ENCODE measurements around the gene OPRM1.

The OPRM1 gene

DNA sequence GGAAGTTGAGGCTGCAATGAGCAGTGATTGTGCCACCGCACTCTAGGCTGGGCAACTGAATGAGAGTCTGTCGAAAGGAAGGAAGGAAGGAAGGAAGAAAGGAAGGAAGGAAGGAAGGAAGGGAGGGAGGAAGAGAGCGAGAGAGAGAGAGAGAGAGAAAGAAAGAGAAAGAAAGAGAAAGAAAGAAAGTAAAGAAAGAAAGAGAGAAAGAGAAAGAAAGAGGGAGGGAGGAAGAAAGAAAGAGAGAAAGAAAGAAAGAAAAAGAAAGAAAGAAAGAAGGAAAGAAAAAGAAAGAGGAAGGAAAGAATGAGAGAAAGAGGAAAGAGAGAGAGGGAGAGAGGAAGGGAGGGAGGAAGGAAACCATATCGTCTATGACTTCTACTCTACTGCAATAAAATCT is 60.2 kb downstream of the OPRM1 start:
- H3K4me1 Mint-ChIP-seq (ENCODE audit: low read depth): no peaks in the 10 kb centered on the region
- no peaks in the 10 kb centered on the region for H3K36me3 Mint-ChIP-seq (ENCODE audit: low read depth)
- DNase-seq (ENCODE audit: low spot score): no peak
- no peaks in the 10 kb centered on the region for H3K27me3 Mint-ChIP-seq (ENCODE audit: low read depth)
- H3K4me3 Mint-ChIP-seq: no peak overlapping the region
- H3K27ac Mint-ChIP-seq: no peak overlapping the region
- no peaks in the 10 kb centered on the region for H3K9me3 Mint-ChIP-seq

DNA sequence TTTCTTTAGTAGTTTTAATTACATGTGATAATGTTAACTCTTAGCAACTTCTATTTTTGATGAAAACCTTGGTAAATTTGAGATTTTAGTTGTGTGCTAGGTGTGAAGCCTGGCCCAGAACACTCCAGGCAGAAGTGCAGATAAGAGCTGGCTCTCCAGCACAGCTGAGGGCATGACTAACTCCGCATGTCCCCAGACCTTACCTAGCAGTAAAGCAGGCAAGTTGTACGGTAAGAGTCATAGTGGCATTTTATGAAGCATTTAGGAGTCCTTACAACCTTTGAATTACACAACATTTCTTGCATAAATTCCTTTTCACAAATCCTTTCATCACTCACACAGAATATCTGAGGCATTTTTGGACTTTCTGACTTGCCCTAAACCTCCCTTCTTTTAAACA is 67.2 kb downstream of the OPRM1 start:
- H3K9me3 Mint-ChIP-seq: no peaks in the 10 kb centered on the region
- no peaks in the 10 kb centered on the region for H3K27me3 Mint-ChIP-seq (ENCODE audit: low read depth)
- no peak overlapping the region for H3K4me3 Mint-ChIP-seq
- H3K27ac Mint-ChIP-seq: no peak overlapping the region
- no peak for DNase-seq (ENCODE audit: low spot score)
- no peaks in the 10 kb centered on the region for H3K36me3 Mint-ChIP-seq (ENCODE audit: low read depth)
- H3K4me1 Mint-ChIP-seq (ENCODE audit: low read depth): no peaks in the 10 kb centered on the region

DNA sequence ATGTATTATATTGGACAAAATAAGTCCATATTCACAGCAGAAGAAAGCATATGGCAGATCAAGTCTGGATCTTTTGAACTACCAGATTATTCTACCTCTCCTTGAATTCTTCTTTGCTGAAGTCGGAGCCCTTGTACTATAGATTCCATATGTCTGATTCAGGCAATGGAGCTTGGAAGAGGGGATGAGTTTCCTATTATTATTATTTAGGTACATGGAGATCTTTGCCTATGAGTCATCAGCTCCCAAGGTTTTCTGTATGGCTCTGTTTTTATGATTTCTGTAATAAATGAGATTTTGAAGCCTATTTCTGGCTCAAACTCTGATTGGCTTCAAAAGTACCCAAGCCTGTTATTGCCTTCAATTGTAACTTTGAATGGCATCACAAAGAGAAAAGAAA is 72.0 kb downstream of the OPRM1 start:
- Mint-ChIP-seq H3K4me1 (ENCODE audit: low read depth) (no peaks in the 10 kb centered on the region), H3K4me3 (no peak overlapping the region), H3K36me3 (ENCODE audit: low read depth) (no peaks in the 10 kb centered on the region), H3K9me3 (no peaks in the 10 kb centered on the region), H3K27me3 (ENCODE audit: low read depth) (no peaks in the 10 kb centered on the region), H3K27ac (no peak overlapping the region)
- DNase-seq (ENCODE audit: low spot score): no peak

DNA sequence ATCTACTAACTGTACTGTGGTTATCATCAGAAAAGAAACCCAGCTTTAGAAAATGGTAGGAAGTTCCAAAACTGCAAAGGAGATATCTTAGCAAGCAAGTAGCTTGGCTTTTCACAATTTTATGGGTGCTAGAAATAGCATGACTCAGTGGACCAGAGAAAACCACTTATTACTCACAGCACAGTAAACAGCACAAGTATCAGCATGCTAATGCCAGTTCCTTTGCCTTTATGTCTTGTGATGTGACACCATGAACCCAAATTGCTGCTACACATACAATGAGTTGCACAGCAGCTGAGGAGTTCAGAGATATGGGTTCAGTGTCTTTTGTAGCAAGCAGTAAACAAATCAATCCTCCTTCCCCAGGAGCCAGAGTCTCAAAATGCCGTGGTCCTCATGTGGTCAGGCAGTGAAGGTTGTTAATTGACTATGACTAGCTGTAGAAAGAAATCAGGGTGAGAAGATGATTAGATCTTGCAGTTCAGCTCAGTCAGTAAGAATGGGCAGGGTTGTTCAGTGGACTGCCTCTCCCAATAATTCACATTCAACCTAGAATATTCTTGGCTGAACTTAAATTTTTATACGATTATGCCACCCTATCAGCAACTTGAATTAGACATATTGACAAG is 73.3 kb downstream of the OPRM1 start:
- H3K4me1 Mint-ChIP-seq (ENCODE audit: low read depth): no peaks in the 10 kb centered on the region
- DNase-seq (ENCODE audit: low spot score): no peak
- no peak overlapping the region for H3K4me3 Mint-ChIP-seq
- no peak overlapping the region for H3K27ac Mint-ChIP-seq
- no peaks in the 10 kb centered on the region for H3K36me3 Mint-ChIP-seq (ENCODE audit: low read depth)
- no peaks in the 10 kb centered on the region for H3K27me3 Mint-ChIP-seq (ENCODE audit: low read depth)
- no peaks in the 10 kb centered on the region for H3K9me3 Mint-ChIP-seq

DNA sequence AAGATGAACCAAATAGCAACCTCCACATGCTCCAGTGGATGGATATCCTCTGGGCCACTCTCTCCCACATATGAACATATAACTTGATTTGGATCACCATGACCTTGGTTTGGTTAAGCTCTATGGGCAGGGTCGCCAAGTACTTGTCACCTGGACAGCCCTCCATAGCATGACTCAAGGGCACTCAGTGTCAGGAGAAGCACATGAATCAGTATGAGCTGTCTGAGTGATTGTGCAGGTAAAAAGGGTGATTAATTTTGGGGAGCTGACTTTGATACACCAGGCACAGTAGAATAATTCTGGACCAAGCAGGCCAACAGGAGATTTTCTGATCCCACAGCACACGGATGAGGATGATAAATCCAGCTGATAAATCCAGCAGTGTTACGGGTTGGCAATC is 74.4 kb downstream of the OPRM1 start:
- no peaks in the 10 kb centered on the region for H3K9me3 Mint-ChIP-seq
- no peaks in the 10 kb centered on the region for H3K27me3 Mint-ChIP-seq (ENCODE audit: low read depth)
- DNase-seq (ENCODE audit: low spot score): no peak
- no peaks in the 10 kb centered on the region for H3K36me3 Mint-ChIP-seq (ENCODE audit: low read depth)
- no peaks in the 10 kb centered on the region for H3K4me1 Mint-ChIP-seq (ENCODE audit: low read depth)
- H3K4me3 Mint-ChIP-seq: no peak overlapping the region
- no peak overlapping the region for H3K27ac Mint-ChIP-seq

DNA sequence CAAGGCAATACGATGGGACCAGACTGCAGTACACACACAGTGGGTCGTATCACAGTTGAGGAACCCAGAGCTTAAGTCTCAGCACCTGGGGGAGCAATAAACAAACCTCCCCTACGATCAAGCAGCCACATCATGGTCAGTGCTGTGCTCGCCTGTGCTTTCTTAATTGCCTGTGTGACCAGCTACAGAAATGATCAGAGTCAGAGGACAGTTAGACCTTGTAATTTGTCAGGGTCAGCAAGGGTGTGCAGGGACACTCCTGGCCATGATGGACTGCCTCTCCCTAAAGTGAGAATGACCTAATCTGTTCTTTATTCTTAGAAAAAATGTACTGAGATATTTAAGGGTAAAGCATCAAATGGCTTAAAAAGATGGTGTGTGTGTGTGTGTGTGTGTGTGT is 78.4 kb downstream of the OPRM1 start:
- no peak for DNase-seq (ENCODE audit: low spot score)
- no peak overlapping the region for H3K27ac Mint-ChIP-seq
- no peaks in the 10 kb centered on the region for H3K27me3 Mint-ChIP-seq (ENCODE audit: low read depth)
- no peaks in the 10 kb centered on the region for H3K9me3 Mint-ChIP-seq
- no peak overlapping the region for H3K4me3 Mint-ChIP-seq
- H3K36me3 Mint-ChIP-seq (ENCODE audit: low read depth): no peaks in the 10 kb centered on the region
- H3K4me1 Mint-ChIP-seq (ENCODE audit: low read depth): no peaks in the 10 kb centered on the region

DNA sequence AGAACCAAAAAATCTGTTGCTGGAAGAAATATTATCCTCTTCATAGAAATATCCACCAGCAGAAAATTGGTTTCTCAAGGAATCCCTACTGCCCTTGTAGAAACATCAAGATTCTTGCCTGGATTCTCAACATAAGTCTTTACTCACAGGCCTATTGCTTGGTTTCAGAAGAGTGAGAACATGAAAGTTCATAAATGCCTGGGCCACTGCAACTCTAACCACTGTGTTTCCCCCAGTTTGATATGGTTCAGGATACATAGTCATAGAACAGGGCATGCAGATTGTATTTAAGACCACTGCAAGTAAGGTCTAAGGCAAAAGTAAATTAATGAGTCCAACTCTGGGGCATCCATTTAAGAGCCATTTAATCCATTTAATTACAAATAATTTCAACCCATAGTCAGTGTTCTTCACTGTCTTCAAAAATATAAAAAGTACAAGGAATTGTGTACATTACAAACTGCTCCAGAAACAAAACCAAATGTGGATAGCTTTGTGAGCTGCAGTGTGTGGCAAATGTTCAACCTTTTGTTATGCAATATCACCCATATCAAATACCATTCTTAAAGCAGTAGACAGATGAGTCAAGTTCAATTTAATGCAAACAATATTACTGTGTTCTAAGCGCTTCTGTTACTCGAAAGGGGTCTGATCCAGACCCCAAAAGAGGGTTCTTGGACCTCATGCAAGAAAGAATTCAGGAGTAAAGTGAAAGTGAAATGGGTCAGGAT is 83.3 kb downstream of the OPRM1 start:
- Mint-ChIP-seq H3K27me3 (ENCODE audit: low read depth) (peaks cover 4% of the 10 kb centered on the region), H3K4me3 (no peak overlapping the region), H3K36me3 (ENCODE audit: low read depth) (no peaks in the 10 kb centered on the region), H3K27ac (no peak overlapping the region), H3K9me3 (no peaks in the 10 kb centered on the region), H3K4me1 (ENCODE audit: low read depth) (no peaks in the 10 kb centered on the region)
- no peak for DNase-seq (ENCODE audit: low spot score)

DNA sequence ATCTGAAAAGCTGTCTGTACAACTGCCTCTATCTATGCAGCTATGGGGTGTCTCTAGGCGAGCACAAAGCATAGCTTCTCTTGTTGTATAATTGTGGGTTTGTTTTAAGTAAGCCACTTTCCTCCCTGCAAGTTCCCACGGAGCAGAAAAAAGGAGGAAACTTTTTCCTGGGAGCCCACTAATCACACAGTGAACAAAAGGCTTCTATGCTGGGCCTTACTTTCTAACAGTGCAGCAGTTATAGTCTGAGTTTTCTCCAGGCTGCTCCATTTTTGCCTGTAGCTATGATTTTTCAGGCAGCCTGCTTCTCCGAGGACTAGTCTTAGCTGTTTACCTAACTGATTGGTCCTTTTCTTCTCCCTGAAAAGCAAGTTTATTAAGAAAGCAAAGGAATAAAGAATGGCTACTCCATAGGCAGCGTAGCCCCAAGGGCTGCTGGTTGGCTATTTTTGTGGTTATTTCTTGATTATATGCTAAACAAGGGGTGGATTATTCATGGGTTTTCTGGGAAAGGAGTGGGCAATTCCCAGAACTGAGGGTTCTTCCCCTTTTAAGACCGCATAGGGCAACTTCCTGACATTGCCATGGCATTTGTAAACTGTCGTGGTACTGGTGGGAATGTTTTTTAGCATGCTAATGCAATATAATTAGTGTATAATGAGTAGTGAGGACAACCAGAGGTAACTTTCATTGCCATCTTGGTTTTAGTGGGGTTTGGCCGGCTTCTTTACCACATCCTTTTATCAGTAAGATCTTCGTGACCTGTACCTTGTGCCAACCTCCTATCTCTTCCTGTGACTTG is 84.3 kb downstream of the OPRM1 start:
- Mint-ChIP-seq H3K27me3 (ENCODE audit: low read depth) (peaks cover 6% of the 10 kb centered on the region), H3K36me3 (ENCODE audit: low read depth) (no peaks in the 10 kb centered on the region), H3K9me3 (no peaks in the 10 kb centered on the region), H3K4me3 (no peak overlapping the region), H3K4me1 (ENCODE audit: low read depth) (no peaks in the 10 kb centered on the region), H3K27ac (no peak overlapping the region)
- no peak for DNase-seq (ENCODE audit: low spot score)

DNA sequence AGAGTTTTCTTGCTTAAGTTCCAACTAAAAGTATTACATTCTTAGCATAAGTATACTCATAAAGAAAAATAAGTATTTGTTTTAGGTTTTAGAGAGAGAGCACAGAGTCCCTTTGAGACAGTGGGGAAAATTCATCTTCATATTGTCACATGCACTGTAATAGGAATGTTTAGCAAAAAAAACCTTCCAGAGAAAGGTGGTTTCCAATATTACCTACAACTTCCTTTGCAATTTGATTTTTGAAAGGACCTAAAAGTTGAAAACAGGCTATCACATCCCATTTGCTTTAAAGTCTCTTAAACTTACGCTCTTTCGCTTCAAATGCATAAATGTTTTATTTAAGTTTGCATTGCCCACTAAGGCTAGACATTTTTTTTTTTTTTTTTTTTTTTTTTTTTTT is 86.4 kb downstream of the OPRM1 start:
- Mint-ChIP-seq H3K4me1 (ENCODE audit: low read depth) (no peaks in the 10 kb centered on the region), H3K4me3 (no peak overlapping the region), H3K9me3 (no peaks in the 10 kb centered on the region), H3K27ac (no peak overlapping the region), H3K27me3 (ENCODE audit: low read depth) (peaks cover 6% of the 10 kb centered on the region), H3K36me3 (ENCODE audit: low read depth) (no peaks in the 10 kb centered on the region)
- no peak for DNase-seq (ENCODE audit: low spot score)

DNA sequence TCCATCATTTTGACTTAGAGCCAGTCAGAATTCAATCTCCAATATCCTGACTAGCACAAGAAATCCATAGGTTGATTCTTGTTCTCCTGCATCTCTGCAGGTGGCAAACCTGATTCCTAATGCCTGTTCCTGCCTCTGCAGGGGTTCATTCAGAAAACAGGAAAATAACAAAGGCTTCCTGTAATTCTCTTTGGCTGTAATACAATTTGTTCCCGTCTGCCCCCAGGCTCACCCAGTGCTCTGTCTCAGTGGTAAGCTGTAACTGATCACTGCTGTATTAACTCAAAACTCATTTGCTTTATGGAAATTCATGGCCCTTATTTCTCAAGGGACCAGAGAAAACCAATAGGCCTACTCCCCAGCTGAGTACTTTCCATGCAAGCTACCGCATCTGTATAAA is 88.6 kb downstream of the OPRM1 start:
- Mint-ChIP-seq H3K4me1 (ENCODE audit: low read depth) (no peaks in the 10 kb centered on the region), H3K9me3 (no peaks in the 10 kb centered on the region), H3K27me3 (ENCODE audit: low read depth) (peaks cover 6% of the 10 kb centered on the region), H3K36me3 (ENCODE audit: low read depth) (no peaks in the 10 kb centered on the region), H3K27ac (no peak overlapping the region), H3K4me3 (no peak overlapping the region)
- no peak for DNase-seq (ENCODE audit: low spot score)

DNA sequence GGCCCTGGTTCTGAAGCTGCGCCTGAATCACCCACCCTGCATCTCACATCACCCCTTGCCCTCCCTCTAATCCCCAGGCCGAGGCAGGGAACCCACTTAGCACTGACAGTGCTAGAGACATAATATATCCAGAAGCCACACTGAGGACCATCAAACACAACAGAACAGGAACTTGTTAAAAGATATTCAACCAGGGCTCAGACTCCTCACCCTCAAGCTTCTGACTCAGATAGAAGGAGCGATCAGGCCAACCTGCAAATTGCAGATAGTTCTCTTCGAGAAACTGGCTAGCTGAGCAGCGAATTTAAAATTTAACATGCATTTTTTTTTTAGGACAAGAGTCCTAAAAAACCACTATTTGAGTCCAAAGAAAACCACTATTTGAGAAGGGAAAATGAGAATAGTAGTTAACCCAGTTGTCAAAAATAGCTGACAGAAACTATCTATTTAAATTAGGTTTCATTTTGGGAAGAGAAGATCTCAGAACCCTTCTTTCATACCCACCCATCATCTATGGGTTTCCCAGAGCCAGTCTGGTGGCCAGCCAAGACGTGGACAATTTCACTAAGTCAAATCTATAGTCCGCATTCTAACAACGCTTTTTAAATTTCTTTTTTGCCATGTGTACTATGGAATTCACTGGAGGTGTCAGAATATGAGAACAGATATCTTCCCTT is 95.6 kb downstream of the OPRM1 start:
- H3K4me1 Mint-ChIP-seq (ENCODE audit: low read depth): no peaks in the 10 kb centered on the region
- no peak overlapping the region for H3K27ac Mint-ChIP-seq
- H3K4me3 Mint-ChIP-seq: no peak overlapping the region
- DNase-seq (ENCODE audit: low spot score): no peak
- H3K36me3 Mint-ChIP-seq (ENCODE audit: low read depth): no peaks in the 10 kb centered on the region
- peaks cover 2% of the 10 kb centered on the region for H3K27me3 Mint-ChIP-seq (ENCODE audit: low read depth)
- H3K9me3 Mint-ChIP-seq: no peaks in the 10 kb centered on the region

DNA sequence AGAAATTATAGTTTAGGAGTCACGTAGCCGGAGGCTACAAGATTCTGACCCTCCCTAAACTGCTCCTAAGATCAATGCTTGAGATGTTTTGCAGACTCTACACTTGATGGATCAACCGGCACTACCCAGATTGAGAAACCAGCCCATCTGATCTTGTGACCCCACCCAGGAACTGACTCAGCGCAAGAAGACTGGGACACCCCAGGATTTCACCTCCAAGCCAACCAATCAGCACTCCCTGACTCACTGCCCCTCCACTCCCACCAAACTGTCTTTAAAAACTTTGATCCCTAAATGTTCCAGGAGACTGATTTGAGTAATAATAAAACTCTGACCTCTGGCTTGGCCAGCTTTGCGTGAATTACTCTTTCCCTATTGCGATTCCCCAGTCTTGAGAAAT is 99.8 kb downstream of the OPRM1 start:
- Mint-ChIP-seq H3K9me3 (no peaks in the 10 kb centered on the region), H3K27ac (no peak overlapping the region), H3K4me3 (no peak overlapping the region), H3K27me3 (ENCODE audit: low read depth) (peaks cover 4% of the 10 kb centered on the region), H3K36me3 (ENCODE audit: low read depth) (no peaks in the 10 kb centered on the region), H3K4me1 (ENCODE audit: low read depth) (no peaks in the 10 kb centered on the region)
- DNase-seq (ENCODE audit: low spot score): no peak

DNA sequence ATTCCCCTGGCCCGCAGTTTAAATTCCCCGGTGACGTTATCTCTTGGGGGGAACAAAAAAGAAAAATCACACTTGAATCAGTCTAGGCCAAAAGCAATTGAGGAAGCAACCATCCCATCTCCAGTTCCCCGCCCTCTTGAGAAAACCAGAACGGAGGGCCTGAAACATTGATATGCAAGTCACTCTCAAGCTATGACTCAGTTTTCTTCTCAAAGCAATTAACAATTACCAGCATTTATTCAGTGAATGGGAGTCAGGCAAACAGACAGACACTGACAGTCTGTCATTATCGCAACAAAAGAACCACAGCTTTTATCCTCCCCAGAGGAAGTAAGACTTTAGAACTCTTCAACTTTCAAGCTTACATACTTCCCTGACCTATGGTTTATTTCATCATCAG is 100.9 kb downstream of the OPRM1 start:
- peaks cover 4% of the 10 kb centered on the region for H3K27me3 Mint-ChIP-seq (ENCODE audit: low read depth)
- H3K4me1 Mint-ChIP-seq (ENCODE audit: low read depth): no peaks in the 10 kb centered on the region
- no peak for DNase-seq (ENCODE audit: low spot score)
- no peaks in the 10 kb centered on the region for H3K36me3 Mint-ChIP-seq (ENCODE audit: low read depth)
- H3K27ac Mint-ChIP-seq: no peak overlapping the region
- H3K4me3 Mint-ChIP-seq: no peak overlapping the region
- no peaks in the 10 kb centered on the region for H3K9me3 Mint-ChIP-seq

DNA sequence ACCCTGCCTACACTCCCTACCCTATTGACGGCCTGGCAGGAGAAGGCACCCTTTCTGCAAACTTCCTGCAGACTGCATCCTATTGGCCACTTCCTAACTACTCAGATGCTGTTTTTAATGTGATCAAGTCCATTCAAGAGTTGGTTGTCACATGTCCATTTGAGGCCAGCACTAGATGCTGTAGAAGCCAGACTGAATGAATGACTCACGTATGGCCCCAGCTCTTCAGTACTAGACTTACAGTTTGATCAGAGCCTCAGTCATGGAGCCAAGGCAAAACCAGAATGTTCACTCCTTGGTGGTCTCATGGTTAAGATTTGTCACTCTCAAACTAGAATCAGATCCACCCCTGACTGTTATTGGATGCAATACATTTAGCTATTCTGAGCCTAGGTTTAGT is 101.7 kb downstream of the OPRM1 start:
- Mint-ChIP-seq H3K4me3 (no peak overlapping the region), H3K4me1 (ENCODE audit: low read depth) (no peaks in the 10 kb centered on the region), H3K27me3 (ENCODE audit: low read depth) (peaks cover 9% of the 10 kb centered on the region), H3K36me3 (ENCODE audit: low read depth) (no peaks in the 10 kb centered on the region), H3K9me3 (no peaks in the 10 kb centered on the region), H3K27ac (no peak overlapping the region)
- DNase-seq (ENCODE audit: low spot score): no peak
